ENCODE measurements around the gene ACTR6.
"Not testable (repeated sequence)": the region's sequence is repeated elsewhere in the genome, so short reads cannot be mapped to it uniquely, and the experiment has no call there.

Gene ACTR6

GRCh38 chr12:100185361-100185894, 15.2 kb upstream of the ACTR6 start:
- DNase-seq (ENCODE audit: low read depth): peak; percentile 34

GRCh38 chr12:100186071-100186470, 14.5 kb upstream of the ACTR6 start:
- DNase-seq (ENCODE audit: low read depth): no peak

- DNase-seq (ENCODE audit: low read depth): no peak
Observed at GRCh38 chr12:100187068-100187467, 13.5 kb upstream of the ACTR6 start.

GRCh38 chr12:100187857-100188519, 12.6 kb upstream of the ACTR6 start:
- no peak for DNase-seq (ENCODE audit: low read depth)

GRCh38 chr12:100188888-100189635, 11.6 kb upstream of the ACTR6 start:
- not testable (repeated sequence) for DNase-seq (ENCODE audit: low read depth)

GRCh38 chr12:100189636-100190394, 10.8 kb upstream of the ACTR6 start:
- DNase-seq (ENCODE audit: low read depth): no peak

- no peak for DNase-seq (ENCODE audit: low read depth)
Observed at GRCh38 chr12:100193085-100193484, 7.5 kb upstream of the ACTR6 start.

- DNase-seq (ENCODE audit: low read depth): no peak
Observed at GRCh38 chr12:100197486-100197885, 3.1 kb upstream of the ACTR6 start.

GRCh38 chr12:100199023-100199346, 1.6 kb upstream of the ACTR6 start:
- DNase-seq (ENCODE audit: low read depth): no peak

GRCh38 chr12:100199347-100200149, 1.1 kb upstream of the ACTR6 start:
- DNase-seq (ENCODE audit: low read depth): peak; percentile 18

- no peak for DNase-seq (ENCODE audit: low read depth)
Observed at GRCh38 chr12:100201604-100202423, 1.2 kb downstream of the ACTR6 start.

- no peak for DNase-seq (ENCODE audit: low read depth)
Observed at GRCh38 chr12:100207311-100207710, 6.7 kb downstream of the ACTR6 start.

GRCh38 chr12:100208834-100209233, 8.2 kb downstream of the ACTR6 start:
- no peak for DNase-seq (ENCODE audit: low read depth)

- no peak for DNase-seq (ENCODE audit: low read depth)
Observed at GRCh38 chr12:100211698-100212097, 11.1 kb downstream of the ACTR6 start.

- no peak for DNase-seq (ENCODE audit: low read depth)
Observed at GRCh38 chr12:100213016-100213891, 12.6 kb downstream of the ACTR6 start.

GRCh38 chr12:100214518-100214917, 13.9 kb downstream of the ACTR6 start:
- DNase-seq (ENCODE audit: low read depth): no peak

- DNase-seq (ENCODE audit: low read depth): peak; percentile 10
Observed at GRCh38 chr12:100215209-100215608, 14.6 kb downstream of the ACTR6 start.

GRCh38 chr12:100216337-100216736, 15.7 kb downstream of the ACTR6 start:
- no peak for DNase-seq (ENCODE audit: low read depth)

- DNase-seq (ENCODE audit: low read depth): no peak
Observed at GRCh38 chr12:100219328-100220109, 18.9 kb downstream of the ACTR6 start.

Data from fibroblast of gingiva (primary cell).